Skeletal muscle satellite cell (primary cell): Measurements from ENCODE around the gene PREX1.

Experiments
- H3K27me3 ChIP-seq: 2 replicates; pipeline ENCODE4 v1.7.0; 2013; ENCODE audit warnings: low read length; ENCODE audit not compliant: control insufficient read depth, insufficient read depth
- H3K36me3 ChIP-seq: 2 replicates; pipeline ENCODE4 v1.7.0; 2013; ENCODE audit warnings: mild to moderate bottlenecking, control low read depth, low read length; ENCODE audit not compliant: insufficient read depth
- H3K4me1 ChIP-seq: 2 replicates; pipeline ENCODE4 v1.7.0; 2013; ENCODE audit warnings: low read length; ENCODE audit not compliant: control insufficient read depth, insufficient read depth
- H3K4me2 ChIP-seq: 2 replicates; pipeline ENCODE4 v1.7.0; 2013; ENCODE audit warnings: mild to moderate bottlenecking, low read length
- H3K4me3 ChIP-seq: 2 replicates; pipeline ENCODE4 v1.7.0; 2013; ENCODE audit warnings: low read length
- H3K9ac ChIP-seq: 2 replicates; pipeline ENCODE4 v1.7.0; 2013; ENCODE audit warnings: mild to moderate bottlenecking, low read depth, low read length, moderate library complexity
- H3K9me3 ChIP-seq: replicated peaks from 2 replicates; pipeline ENCODE4 v1.7.0; 2013; ENCODE audit warnings: mild to moderate bottlenecking, control low read depth, low read length

Gene PREX1

GRCh38 chr20:48704761-48705160 lies 123.0 kb downstream of the PREX1 start:
- H3K4me2 ChIP-seq: no peak overlapping the region
- no peaks in the 10 kb centered on the region for H3K36me3 ChIP-seq
- no peaks in the 10 kb centered on the region for H3K9me3 ChIP-seq
- no peak overlapping the region for H3K4me3 ChIP-seq
- peaks cover 4% of the 10 kb centered on the region for H3K27me3 ChIP-seq
- H3K9ac ChIP-seq: no peak overlapping the region
- H3K4me1 ChIP-seq: no peaks in the 10 kb centered on the region

GRCh38 chr20:48703511-48704219 lies 124.1 kb downstream of the PREX1 start:
- H3K4me1 ChIP-seq: no peaks in the 10 kb centered on the region
- H3K27me3 ChIP-seq: peaks cover 4% of the 10 kb centered on the region
- no peaks in the 10 kb centered on the region for H3K9me3 ChIP-seq
- H3K4me2 ChIP-seq: no peak overlapping the region
- H3K9ac ChIP-seq: no peak overlapping the region
- H3K4me3 ChIP-seq: no peak overlapping the region
- H3K36me3 ChIP-seq: no peaks in the 10 kb centered on the region

- Histone ChIP-seq H3K36me3 (no peaks in the 10 kb centered on the region), H3K9me3 (no peaks in the 10 kb centered on the region), H3K27me3 (peaks cover 4% of the 10 kb centered on the region), H3K4me3 (no peak overlapping the region), H3K9ac (no peak overlapping the region), H3K4me1 (peaks cover under 1% of the 10 kb centered on the region), H3K4me2 (no peak overlapping the region)
Measured at GRCh38 chr20:48703107-48703506, 124.7 kb downstream of the PREX1 start.

GRCh38 chr20:48702455-48702913 lies 125.3 kb downstream of the PREX1 start:
- H3K4me1 ChIP-seq: peaks cover 6% of the 10 kb centered on the region
- no peaks in the 10 kb centered on the region for H3K36me3 ChIP-seq
- H3K9me3 ChIP-seq: no peaks in the 10 kb centered on the region
- no peak overlapping the region for H3K4me3 ChIP-seq
- no peak overlapping the region for H3K9ac ChIP-seq
- peaks cover 4% of the 10 kb centered on the region for H3K27me3 ChIP-seq
- H3K4me2 ChIP-seq: no peak overlapping the region

GRCh38 chr20:48701702-48702101 lies 126.1 kb downstream of the PREX1 start:
- Histone ChIP-seq H3K4me2 (no peak overlapping the region), H3K4me1 (peaks cover 6% of the 10 kb centered on the region), H3K27me3 (peaks cover 4% of the 10 kb centered on the region), H3K36me3 (no peaks in the 10 kb centered on the region), H3K9me3 (no peaks in the 10 kb centered on the region), H3K4me3 (no peak overlapping the region), H3K9ac (no peak overlapping the region)

- Histone ChIP-seq H3K9me3 (no peaks in the 10 kb centered on the region), H3K36me3 (no peaks in the 10 kb centered on the region)
Measured at GRCh38 chr20:48698507-48699267, 129.1 kb downstream of the PREX1 start.

GRCh38 chr20:48697845-48698491 lies 129.8 kb downstream of the PREX1 start:
- Histone ChIP-seq H3K9me3 (no peaks in the 10 kb centered on the region), H3K36me3 (no peaks in the 10 kb centered on the region), H3K27me3 (no peaks in the 10 kb centered on the region), H3K4me2 (no peak overlapping the region), H3K4me3 (no peak overlapping the region), H3K4me1 (peaks cover 6% of the 10 kb centered on the region), H3K9ac (no peak overlapping the region)

More at GRCh38 chr20:48698507-48699267, 129.1 kb downstream of the PREX1 start:
- Histone ChIP-seq H3K4me2 (no peak overlapping the region), H3K4me1 (peaks cover 6% of the 10 kb centered on the region), H3K4me3 (no peak overlapping the region), H3K9ac (no peak overlapping the region), H3K27me3 (peaks cover 3% of the 10 kb centered on the region)

GRCh38 chr20:48696671-48697070 lies 131.1 kb downstream of the PREX1 start:
- Histone ChIP-seq H3K4me2 (no peak overlapping the region), H3K9me3 (no peaks in the 10 kb centered on the region), H3K27me3 (no peaks in the 10 kb centered on the region), H3K36me3 (no peaks in the 10 kb centered on the region), H3K4me3 (no peak overlapping the region), H3K9ac (no peak overlapping the region), H3K4me1 (peaks cover 6% of the 10 kb centered on the region)

GRCh38 chr20:48695738-48696137 lies 132.1 kb downstream of the PREX1 start:
- no peak overlapping the region for H3K4me2 ChIP-seq
- no peaks in the 10 kb centered on the region for H3K9me3 ChIP-seq
- no peak overlapping the region for H3K4me3 ChIP-seq
- no peak overlapping the region for H3K9ac ChIP-seq
- peaks cover 6% of the 10 kb centered on the region for H3K4me1 ChIP-seq
- no peaks in the 10 kb centered on the region for H3K36me3 ChIP-seq
- no peaks in the 10 kb centered on the region for H3K27me3 ChIP-seq

GRCh38 chr20:48695255-48695654 lies 132.5 kb downstream of the PREX1 start:
- Histone ChIP-seq H3K4me2 (no peak overlapping the region), H3K36me3 (no peaks in the 10 kb centered on the region), H3K4me3 (no peak overlapping the region), H3K9me3 (no peaks in the 10 kb centered on the region), H3K4me1 (peaks cover 6% of the 10 kb centered on the region), H3K9ac (no peak overlapping the region), H3K27me3 (no peaks in the 10 kb centered on the region)

- no peak overlapping the region for H3K9ac ChIP-seq
- peaks cover 6% of the 10 kb centered on the region for H3K4me1 ChIP-seq
- no peak overlapping the region for H3K4me3 ChIP-seq
- H3K4me2 ChIP-seq: no peak overlapping the region
- H3K9me3 ChIP-seq: no peaks in the 10 kb centered on the region
- H3K27me3 ChIP-seq: no peaks in the 10 kb centered on the region
- H3K36me3 ChIP-seq: no peaks in the 10 kb centered on the region
Measured at GRCh38 chr20:48694381-48694865, 133.4 kb downstream of the PREX1 start.
